SK-N-SH (cell line): ENCODE measurements around the gene ADGRE2. TPM values are rescaled to one million over a fixed set of nuclear protein-coding genes. Genes with fewer than 3 reads are reported as not detected.
"Not testable (repeated sequence)": the region's sequence is repeated elsewhere in the genome, so short reads cannot be mapped to it uniquely, and the experiment has no call there.

Experiments used
- CTCF ChIA-PET: fragments of 300-600, 350-600 bp; formaldehyde crosslinking; extraction: SDS; loops from one replicate; lab custom pipeline; 2021; lab: Yijun Ruan, JAX
- POLR2A ChIA-PET: fragments of 350-600 bp; sonication (Branson Sonifier 250); formaldehyde crosslinking; extraction: SDS; loops from one replicate; lab custom pipeline; 2020; ENCODE audit warnings: antibody characterized with exemption, inconsistent platforms; lab: Yijun Ruan, JAX
- DNase-seq: peaks from one replicate; pipeline ENCODE4 v3.0.0; 2012
- H2AFZ ChIP-seq: fragments of 200-600 bp; sonication (generic); 2 replicates; pipeline ENCODE4 v1.8.1; 2016; ENCODE audit warnings: antibody characterized with exemption, mild to moderate bottlenecking, low read depth
- H3F3A ChIP-seq: fragments of 200-600 bp; sonication (generic); replicated peaks from 2 replicates; pipeline ENCODE3; 2016; ENCODE audit warnings: antibody characterized with exemption, mild to moderate bottlenecking; ENCODE audit not compliant: insufficient read depth
- H3K27ac ChIP-seq, 2 experiments: fragments of 200-500 bp in 1 of 2; fragments of 200-600 bp in 1 of 2; sonication (Bioruptor generic) in 1 of 2; sonication (generic), shearing (Covaris generic) in 1 of 2; 2 replicates each; pipeline versions ENCODE4 v1.5.1 to v1.6.1; 2014 to 2016; ENCODE audit warnings: low read depth in 2 of 2, inconsistent platforms in 1 of 2, low read length in 1 of 2, mild to moderate bottlenecking in 1 of 2, mixed read lengths in 1 of 2
- H3K27me3 ChIP-seq: fragments of 200-600 bp; sonication (generic), shearing (Covaris generic); 2 replicates; pipeline ENCODE4 v1.6.1; 2016; ENCODE audit warnings: mixed run types; ENCODE audit not compliant: insufficient read depth
- H3K36me3 ChIP-seq, 2 experiments: fragments of 200-500 bp in 1 of 2; fragments of 200-600 bp in 1 of 2; sonication (Bioruptor generic) in 1 of 2; sonication (generic) in 1 of 2; replicated peaks in 1 of 2; 2 replicates each; pipeline versions ENCODE3 to v1.5.1; 2014 to 2016; ENCODE audit warnings: low read length in 1 of 2, mild to moderate bottlenecking in 1 of 2; ENCODE audit not compliant: insufficient read depth in 2 of 2, control insufficient read depth in 1 of 2
- H3K4me1 ChIP-seq, 2 experiments: fragments of 200-500 bp in 1 of 2; fragments of 200-600 bp in 1 of 2; sonication (Bioruptor generic) in 1 of 2; sonication (generic), shearing (Covaris generic) in 1 of 2; 2 replicates each; pipeline versions ENCODE4 v1.5.1 to v1.6.1; 2014 to 2016; ENCODE audit warnings: low read depth in 1 of 2, low read length in 1 of 2, mixed run types in 1 of 2; ENCODE audit not compliant: insufficient read depth in 2 of 2, control insufficient read depth in 1 of 2
- H3K4me2 ChIP-seq: fragments of 200-600 bp; sonication (generic), shearing (Covaris generic); 2 replicates; pipeline ENCODE4 v1.6.1; 2017; ENCODE audit warnings: mixed run types
- H3K4me3 ChIP-seq, 2 experiments: fragments of 200-500 bp in 1 of 2; fragments of 200-600 bp in 1 of 2; sonication (Bioruptor generic) in 1 of 2; sonication (generic), shearing (Covaris generic) in 1 of 2; 2 replicates each; pipeline versions ENCODE4 v1.5.1 to v1.8.1; 2014 to 2016; ENCODE audit warnings: low read depth in 2 of 2, inconsistent platforms in 1 of 2, low read length in 1 of 2, mild to moderate bottlenecking in 1 of 2, mixed read lengths in 1 of 2, moderate library complexity in 1 of 2
- H3K79me2 ChIP-seq: fragments of 200-600 bp; sonication (generic); 2 replicates; pipeline ENCODE4 v1.8.1; 2017; ENCODE audit warnings: mild to moderate bottlenecking; ENCODE audit not compliant: insufficient read depth
- H3K9ac ChIP-seq: fragments of 200-600 bp; sonication (generic); 2 replicates; pipeline ENCODE4 v1.6.1; 2017; ENCODE audit warnings: mixed run types
- H3K9me2 ChIP-seq: fragments of 200-600 bp; sonication (generic); 2 replicates; pipeline ENCODE4 v1.6.1; 2017; ENCODE audit warnings: mixed run types
- H3K9me3 ChIP-seq: fragments of 200-600 bp; sonication (generic); 2 replicates; pipeline ENCODE4 v1.6.1; 2017; ENCODE audit warnings: mixed run types, mild to moderate bottlenecking, moderate library complexity
- H4K20me1 ChIP-seq: fragments of 200-600 bp; sonication (generic); 2 replicates; pipeline ENCODE4 v1.6.1; 2017; ENCODE audit warnings: mild to moderate bottlenecking, mixed run types; ENCODE audit not compliant: insufficient read depth
- CHD2 ChIP-seq: fragments of 150-350 bp; IDR thresholded peaks from 2 replicates; pipeline ENCODE4 v1.6.1; 2018; ENCODE audit warnings: low read length; ENCODE audit not compliant: partially characterized antibody
- ELF1 ChIP-seq: IDR thresholded peaks from 2 replicates; pipeline ENCODE4 v1.4.0; 2012
- EZH2phosphoT487 ChIP-seq: fragments of 200-600 bp; sonication (generic); IDR thresholded peaks from 2 replicates; pipeline ENCODE4 v1.6.1; 2017; ENCODE audit warnings: low read depth, mixed run types, mild to moderate bottlenecking, antibody characterized with exemption, moderate library complexity, borderline replicate concordance
- FOXM1 ChIP-seq: IDR thresholded peaks from 2 replicates; pipeline ENCODE4 v1.4.0; 2012; ENCODE audit warnings: low read depth, mild to moderate bottlenecking
- GABPA ChIP-seq: IDR thresholded peaks from 2 replicates; pipeline ENCODE4 v1.4.0; 2012; ENCODE audit warnings: low read depth, mild to moderate bottlenecking
- JUND ChIP-seq: IDR thresholded peaks from 2 replicates; pipeline ENCODE4 v1.4.0; 2012
- NFIC ChIP-seq: IDR thresholded peaks from 2 replicates; pipeline ENCODE4 v1.4.0; 2012; ENCODE audit warnings: borderline replicate concordance
- NRF1 ChIP-seq: IDR thresholded peaks from 2 replicates; pipeline ENCODE4 v1.6.1; 2012; ENCODE audit warnings: low read depth, mild to moderate bottlenecking, low read length
- PBX3 ChIP-seq: IDR thresholded peaks from 2 replicates; pipeline ENCODE4; 2012
- POLR2AphosphoS5 ChIP-seq: IDR thresholded peaks from 2 replicates; pipeline ENCODE4 v1.6.1; 2012; ENCODE audit warnings: low read depth, low read length
- RAD21 ChIP-seq: IDR thresholded peaks from 2 replicates; pipeline ENCODE4 v1.6.1; 2012; ENCODE audit warnings: mild to moderate bottlenecking, low read length
- RCOR1 ChIP-seq: fragments of 150-350 bp; IDR thresholded peaks from 2 replicates; pipeline ENCODE4 v1.6.1; 2017; ENCODE audit warnings: antibody characterized with exemption, low read length
- REST ChIP-seq: IDR thresholded peaks from 2 replicates; pipeline ENCODE4 v1.6.1; 2012; ENCODE audit warnings: mild to moderate bottlenecking, low read depth, low read length, moderate library complexity
- RFX5 ChIP-seq: IDR thresholded peaks from 2 replicates; pipeline ENCODE4 v1.6.1; 2012; ENCODE audit warnings: mild to moderate bottlenecking, improper control_type of control experiment, low read length
- RXRA ChIP-seq: IDR thresholded peaks from 2 replicates; pipeline ENCODE4 v1.4.0; 2012; ENCODE audit warnings: low read depth, mild to moderate bottlenecking, borderline replicate concordance
- SIN3A ChIP-seq: IDR thresholded peaks from 2 replicates; pipeline ENCODE4 v1.6.1; 2012; ENCODE audit warnings: low read depth, mild to moderate bottlenecking, low read length, moderate library complexity, borderline replicate concordance
- TEAD4 ChIP-seq: IDR thresholded peaks from 2 replicates; pipeline ENCODE4 v1.4.0; 2012; ENCODE audit warnings: mild to moderate bottlenecking, borderline replicate concordance; ENCODE audit not compliant: insufficient read depth
- WGBS: methylation state at CpG from one replicate; pipeline ENCODE4 v1.1.6; 2017; ENCODE audit warnings: low lambda C conversion rate; 5-methylcytosine and 5-hydroxymethylcytosine counted together
- polyA plus RNA-seq, 3 experiments: library from polyadenylated mRNA; depleted of rRNA; stranded (reverse); fragments of >200 nt; gene quantifications; 2 replicates each; pipeline ENCODE4 v1.2.3, GENCODE V29; 2012

ADGRE2 gene
- polyA plus RNA-seq, 1 of the 3 experiments (the other 2 are of a cell fraction): 0.02 TPM

GRCh38 chr19:14774373-14774772, 4.0 kb downstream of the ADGRE2 start (continued):
- TF ChIP-seq REST (no peak), EZH2phosphoT487 (no peak), RAD21 (no peak)

- H3K4me1 ChIP-seq, H3K27ac ChIP-seq, H3K4me3 ChIP-seq, H3K79me2 ChIP-seq, H3K9ac ChIP-seq, POLR2A ChIA-PET, H3K9me3 ChIP-seq, H2AFZ ChIP-seq, H3K4me2 ChIP-seq, CTCF ChIA-PET, H3F3A ChIP-seq, H3K36me3 ChIP-seq, H3K9me2 ChIP-seq, H4K20me1 ChIP-seq, DNase-seq: not testable (repeated sequence)
- 33% methylated on average over 8 of the region's 9 CpGs for WGBS
- H3K27me3 ChIP-seq: peaks cover 20% of the 10 kb centered on the region
Measured at GRCh38 chr19:14773722-14774121, 4.6 kb downstream of the ADGRE2 start.

- ChIA-PET POLR2A (no interaction called here), CTCF (no interaction called here)
- peaks cover 19% of the 10 kb centered on the region for H3K27me3 ChIP-seq
- H3K9ac ChIP-seq: no peak overlapping the region
- no peaks in the 10 kb centered on the region for H3K36me3 ChIP-seq
- no peak overlapping the region for H3K4me3 ChIP-seq
- no peaks in the 10 kb centered on the region for H3F3A ChIP-seq
- no peaks in the 10 kb centered on the region for H3K79me2 ChIP-seq
- H2AFZ ChIP-seq: no peak overlapping the region
- WGBS: 31% methylated on average over 7 of the region's 7 CpGs
- no peaks in the 10 kb centered on the region for H3K9me2 ChIP-seq
- TF ChIP-seq RFX5 (no peak), GABPA (no peak), FOXM1 (no peak), NRF1 (no peak), NFIC (no peak), TEAD4 (no peak), JUND (no peak), ELF1 (no peak), RCOR1 (no peak), POLR2AphosphoS5 (no peak), RXRA (no peak), SIN3A (no peak), REST (no peak), EZH2phosphoT487 (no peak), CHD2 (no peak), PBX3 (no peak)
- TF ChIP-seq, all 33 proteins: peak for 0
- Histone ChIP-seq H3K9me3 (no peaks in the 10 kb centered on the region), H4K20me1 (no peaks in the 10 kb centered on the region), H3K4me1 (no peaks in the 10 kb centered on the region), H3K4me2 (no peak overlapping the region), H3K27ac (no peak overlapping the region)
- DNase-seq: no peak
Measured at GRCh38 chr19:14772995-14773394, 5.4 kb downstream of the ADGRE2 start.
